DMS153 treated with DMSO at 0.1 percent for 48 hours (cell line): Measurements from ENCODE around the gene DTWD1.
A peak's percentile ranks its signal among the peaks of the same experiment; 100 is the strongest.
"Not testable (repeated sequence)": the region's sequence is repeated elsewhere in the genome, so short reads cannot be mapped to it uniquely, and the experiment has no call there.

Experiments used
- DNase-seq: peaks from one replicate; lab custom pipeline; 2025; ENCODE audit not compliant: unreplicated experiment; lab: John Stamatoyannopoulos, UW

The DTWD1 gene

GRCh38 chr15:49645941-49646340, 25.1 kb downstream of the DTWD1 start:
- peak; percentile 4 for DNase-seq

DNA sequence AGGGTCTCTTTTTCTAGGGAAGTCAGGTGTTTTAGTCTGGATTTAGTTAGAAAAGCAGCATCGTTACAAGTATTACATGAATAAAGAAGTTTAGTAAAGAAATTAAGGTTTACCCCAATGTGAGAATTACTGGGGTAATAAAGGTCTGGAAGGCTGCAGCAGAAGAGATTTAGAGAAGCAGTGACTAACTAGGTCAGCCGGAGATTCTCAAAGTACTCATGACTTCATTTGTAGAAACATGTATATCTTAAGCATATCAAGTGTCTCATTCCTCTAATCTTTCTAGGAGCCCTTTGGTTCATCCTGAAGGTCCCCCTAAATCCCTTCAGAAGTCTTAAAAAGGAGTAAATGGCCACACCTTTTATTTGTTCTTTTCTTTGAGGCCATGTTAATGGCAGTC, 26.0 kb downstream of the DTWD1 start:
- DNase-seq, result no peak

- no peak for DNase-seq
These were observed 29.1 kb downstream of the DTWD1 start for GRCh38 chr15:49649987-49650386.

DNA sequence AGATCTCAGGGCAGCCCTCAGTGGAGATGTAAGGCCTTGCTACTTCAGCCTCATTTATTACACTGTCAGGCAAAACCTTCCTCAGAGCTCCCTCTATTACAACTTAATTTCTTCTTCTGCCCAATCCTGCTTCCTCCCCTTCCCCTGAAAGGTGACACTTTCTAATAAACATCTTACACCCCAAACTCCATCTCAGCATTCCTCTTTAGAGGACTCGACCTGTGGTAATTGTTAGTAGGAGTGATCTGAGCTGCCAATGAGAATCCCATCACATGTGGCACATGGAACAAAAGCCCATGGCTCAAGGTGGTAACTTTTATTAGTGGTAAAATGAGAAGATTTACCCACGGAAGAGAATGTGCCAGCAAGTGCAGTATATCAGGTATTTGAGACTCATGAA, 29.8 kb downstream of the DTWD1 start:
- no peak for DNase-seq

GRCh38 chr15:49652922-49653321, 32.1 kb downstream of the DTWD1 start:
- no peak for DNase-seq

DNA sequence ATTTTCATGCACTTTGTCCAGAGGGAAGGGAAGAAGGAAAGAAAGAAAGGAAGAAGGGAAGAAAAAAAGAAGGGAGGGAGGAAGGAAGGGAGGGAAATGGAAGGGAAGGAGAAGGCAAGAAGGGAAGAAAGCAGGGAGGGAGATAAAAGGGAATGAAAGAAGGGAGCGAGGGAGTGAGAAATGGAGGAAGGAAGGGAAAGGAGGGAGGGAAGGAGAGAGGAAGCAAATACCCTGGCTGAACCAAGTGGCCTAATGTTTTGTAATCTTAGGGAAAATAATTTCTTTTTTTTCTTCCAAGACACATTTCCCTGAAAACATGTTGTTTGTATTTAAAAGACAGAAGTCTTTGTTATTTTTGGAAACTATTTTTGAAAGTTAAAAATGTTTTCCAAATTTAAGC, 35.9 kb downstream of the DTWD1 start:
- DNase-seq, result no peak

DNA sequence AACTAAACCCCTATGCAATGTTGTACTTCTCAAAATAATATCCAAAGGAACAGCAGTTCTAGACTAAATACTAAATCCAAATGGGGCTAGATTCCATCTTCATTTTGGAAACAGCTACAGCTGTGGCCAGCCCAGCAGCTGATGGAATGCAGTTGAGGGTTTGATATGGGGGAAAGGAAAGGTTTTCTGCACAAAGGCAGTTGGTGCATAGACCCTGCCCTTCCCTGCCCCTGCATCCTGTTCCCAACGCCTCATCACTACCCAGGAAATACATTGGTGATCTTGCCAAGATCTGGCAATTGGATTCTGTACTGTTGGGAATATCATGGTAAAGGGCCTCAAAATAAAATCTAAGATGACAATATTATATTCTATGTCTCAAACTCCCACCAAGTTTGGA, 43.9 kb downstream of the DTWD1 start:
- DNase-seq, result no peak

DNA sequence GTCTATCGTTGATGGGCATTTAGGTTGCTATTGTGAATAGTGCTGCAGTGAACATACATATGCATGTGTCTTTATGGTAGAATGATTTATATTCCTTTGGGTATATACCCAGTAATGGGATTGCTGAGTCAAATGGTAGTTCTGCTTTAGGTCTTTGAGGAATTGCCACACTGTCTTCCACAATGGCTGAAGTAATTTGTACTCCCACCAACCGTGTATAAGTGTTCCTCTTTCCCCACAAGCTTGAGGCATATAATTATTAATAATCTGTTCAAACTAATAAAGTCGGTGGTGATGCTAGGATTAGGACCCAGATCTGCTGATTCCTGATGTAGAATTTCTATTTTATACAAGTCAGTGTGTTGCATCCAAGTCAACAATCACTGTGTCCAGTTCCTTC, 45.6 kb downstream of the DTWD1 start:
- DNase-seq, result not testable (repeated sequence)

GRCh38 chr15:49669288-49669687, 48.4 kb downstream of the DTWD1 start:
- no peak for DNase-seq

DNA sequence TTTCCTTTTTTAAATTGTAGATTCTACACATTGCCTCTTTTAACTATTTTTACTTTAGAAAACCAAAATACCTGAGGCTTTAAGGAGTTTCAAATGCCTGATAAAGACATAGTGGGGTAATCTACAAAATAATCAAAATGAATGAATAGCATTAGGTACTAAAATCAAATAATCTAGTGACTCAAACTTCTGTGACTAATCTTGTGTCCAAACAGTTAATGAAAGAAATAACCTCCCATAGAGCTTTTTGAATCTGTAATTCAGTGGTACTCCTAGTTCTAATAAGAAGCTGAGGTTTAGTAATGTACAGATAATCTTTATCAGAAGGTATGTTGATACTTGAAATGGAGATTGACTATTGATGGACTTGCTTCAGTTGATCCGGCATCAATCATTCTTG, 53.0 kb downstream of the DTWD1 start:
- no peak for DNase-seq

- DNase-seq, result no peak
These were observed 53.5 kb downstream of the DTWD1 start for GRCh38 chr15:49674370-49674769.

DNA sequence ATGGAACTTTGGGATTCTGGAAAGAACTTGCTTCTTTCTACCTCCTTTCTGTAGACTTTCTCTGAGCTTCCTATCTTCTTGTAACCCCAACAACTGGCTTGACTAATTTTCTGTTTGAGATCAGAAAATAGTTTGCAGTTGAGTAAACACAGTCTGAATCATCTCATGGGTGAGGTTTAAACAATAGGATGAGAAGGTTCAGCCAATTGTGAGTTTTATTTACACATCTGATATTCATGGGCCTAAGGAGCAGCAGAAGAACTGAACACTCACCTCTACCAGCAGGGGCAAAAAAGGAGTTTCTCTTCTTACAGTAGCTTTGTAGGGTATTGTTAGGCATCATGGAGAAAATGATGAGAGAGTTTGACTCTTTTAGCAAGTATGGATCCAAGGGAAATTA, 54.2 kb downstream of the DTWD1 start:
- no peak for DNase-seq

- DNase-seq, result no peak
These were observed 57.8 kb downstream of the DTWD1 start for GRCh38 chr15:49678655-49679054.

DNA sequence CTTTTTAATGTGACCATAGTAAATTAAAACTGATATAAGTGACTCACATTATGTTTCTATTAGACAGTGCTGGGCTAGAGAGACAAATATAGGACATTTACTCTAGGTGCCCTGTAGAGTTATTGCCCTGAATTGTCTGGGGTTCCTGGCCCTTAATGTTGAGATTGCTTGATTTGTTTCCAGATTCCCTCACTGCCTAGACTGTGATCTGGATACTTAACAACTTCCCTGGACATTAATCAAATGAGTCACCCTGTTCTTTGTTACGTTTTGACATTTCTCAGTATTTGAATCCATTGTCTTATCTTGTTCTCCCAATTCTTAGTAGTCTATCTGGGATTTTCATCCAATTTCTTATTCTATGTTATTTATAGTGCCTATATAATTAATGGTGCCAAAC, 65.8 kb downstream of the DTWD1 start:
- no peak for DNase-seq

GRCh38 chr15:49688135-49688790, 67.4 kb downstream of the DTWD1 start:
- no peak for DNase-seq

GRCh38 chr15:49692514-49693090, 71.8 kb downstream of the DTWD1 start:
- no peak for DNase-seq

DNA sequence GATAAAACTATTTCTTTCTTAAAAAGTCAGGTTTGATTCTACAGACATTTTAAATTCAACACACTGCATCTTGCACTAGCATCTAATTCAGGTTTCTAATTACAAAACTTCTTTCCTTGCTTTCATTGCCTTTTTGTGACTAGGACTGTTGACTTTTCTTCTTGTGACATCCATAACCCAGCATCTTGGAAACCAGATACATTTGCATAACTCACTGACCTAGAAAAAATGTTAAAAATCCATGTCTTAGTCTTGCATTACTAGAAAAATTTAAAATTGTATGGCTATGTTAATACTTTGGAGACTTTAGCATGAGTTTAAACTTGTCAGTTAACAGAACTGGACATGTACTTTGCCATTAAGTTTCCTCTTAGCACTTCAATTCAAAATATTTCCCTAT, 72.7 kb downstream of the DTWD1 start:
- no peak for DNase-seq

DNA sequence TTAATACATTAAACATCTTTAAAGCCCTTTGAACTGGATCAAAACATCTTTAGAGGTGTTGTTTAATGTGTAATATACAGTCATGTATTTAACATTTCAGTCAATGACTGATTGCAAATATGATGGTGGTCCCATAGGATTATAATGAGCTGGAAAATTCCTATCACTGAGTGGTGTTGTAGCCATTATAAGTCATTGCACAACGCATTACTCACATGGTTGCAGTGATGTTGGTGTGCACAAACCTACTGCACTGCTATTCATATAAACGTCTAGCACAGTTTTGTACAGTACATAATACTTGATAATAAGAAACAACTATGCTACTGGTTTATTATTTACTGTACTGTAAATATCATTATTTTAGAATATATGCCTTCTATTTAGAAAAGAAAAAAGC, 75.6 kb downstream of the DTWD1 start:
- no peak for DNase-seq

DNA sequence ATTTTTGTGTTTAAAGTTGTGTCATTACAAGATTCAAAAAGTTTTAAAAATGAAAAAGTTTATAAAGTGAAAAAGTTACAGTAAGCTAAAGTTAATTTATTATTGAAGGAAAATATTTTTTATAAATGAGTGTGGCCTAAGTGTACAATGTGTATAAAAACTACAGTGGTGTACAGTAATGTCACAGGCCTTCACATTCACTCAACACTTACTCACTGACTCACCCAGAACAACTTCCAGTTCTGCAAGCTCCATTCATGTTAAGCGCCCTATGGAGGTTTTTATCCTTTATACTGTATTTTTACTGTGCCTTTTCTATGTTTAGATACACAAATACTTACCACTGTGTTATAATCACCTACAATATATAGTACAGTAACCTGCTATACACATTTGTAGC, 76.3 kb downstream of the DTWD1 start:
- no peak for DNase-seq

GRCh38 chr15:49702982-49703381, 82.1 kb downstream of the DTWD1 start:
- DNase-seq, result not testable (repeated sequence)
